HG03159 (cell line): ENCODE data around the gene STRADA.
A peak's percentile ranks its signal among the peaks of the same experiment; 100 is the strongest.

Experiments
- ATAC-seq: cut with Tn5 transposase; IDR thresholded peaks from one replicate; pipeline ENCODE4 v1.9.1; 2021; ENCODE audit warnings: mild to moderate bottlenecking, moderate library complexity; ENCODE audit not compliant: unreplicated experiment

The STRADA gene

GRCh38 chr17:63701868-63702720 is 39.5 kb downstream of the STRADA start:
- ATAC-seq, result no peak

DNA sequence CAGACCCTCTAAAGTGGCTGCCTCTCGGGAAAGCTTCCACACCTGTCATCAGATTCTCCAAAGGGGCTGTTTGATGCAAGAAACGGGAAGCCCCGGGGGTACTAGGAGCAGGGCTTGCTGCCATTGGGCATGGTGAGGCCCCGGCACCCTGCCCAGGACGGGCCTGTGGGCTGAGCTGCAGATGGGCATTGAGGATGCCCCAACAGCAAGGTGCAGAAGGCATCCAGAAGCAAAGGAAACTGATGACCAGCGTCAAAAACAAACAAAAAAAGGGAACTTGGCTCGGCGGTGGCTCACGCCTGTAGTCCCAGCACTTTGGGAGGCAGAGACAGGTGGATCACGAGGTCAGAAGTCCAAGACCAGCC is 40.2 kb downstream of the STRADA start:
- ATAC-seq, result no peak

GRCh38 chr17:63700528-63701455 is 40.8 kb downstream of the STRADA start:
- no peak for ATAC-seq

GRCh38 chr17:63699638-63700527 is 41.7 kb downstream of the STRADA start, which contains the start of gene LIMD2:
Gene LIMD2, minus strand, starts transcription at chr17:63700125. Its CDS starts 827 bp downstream, at chr17:63699298.
- peak; percentile 18 for ATAC-seq

GRCh38 chr17:63698886-63699637 is 42.5 kb downstream of the STRADA start:
- ATAC-seq, result peak; percentile 31

- ATAC-seq, result no peak
Measured at GRCh38 chr17:63698381-63698885, 43.2 kb downstream of the STRADA start.

DNA sequence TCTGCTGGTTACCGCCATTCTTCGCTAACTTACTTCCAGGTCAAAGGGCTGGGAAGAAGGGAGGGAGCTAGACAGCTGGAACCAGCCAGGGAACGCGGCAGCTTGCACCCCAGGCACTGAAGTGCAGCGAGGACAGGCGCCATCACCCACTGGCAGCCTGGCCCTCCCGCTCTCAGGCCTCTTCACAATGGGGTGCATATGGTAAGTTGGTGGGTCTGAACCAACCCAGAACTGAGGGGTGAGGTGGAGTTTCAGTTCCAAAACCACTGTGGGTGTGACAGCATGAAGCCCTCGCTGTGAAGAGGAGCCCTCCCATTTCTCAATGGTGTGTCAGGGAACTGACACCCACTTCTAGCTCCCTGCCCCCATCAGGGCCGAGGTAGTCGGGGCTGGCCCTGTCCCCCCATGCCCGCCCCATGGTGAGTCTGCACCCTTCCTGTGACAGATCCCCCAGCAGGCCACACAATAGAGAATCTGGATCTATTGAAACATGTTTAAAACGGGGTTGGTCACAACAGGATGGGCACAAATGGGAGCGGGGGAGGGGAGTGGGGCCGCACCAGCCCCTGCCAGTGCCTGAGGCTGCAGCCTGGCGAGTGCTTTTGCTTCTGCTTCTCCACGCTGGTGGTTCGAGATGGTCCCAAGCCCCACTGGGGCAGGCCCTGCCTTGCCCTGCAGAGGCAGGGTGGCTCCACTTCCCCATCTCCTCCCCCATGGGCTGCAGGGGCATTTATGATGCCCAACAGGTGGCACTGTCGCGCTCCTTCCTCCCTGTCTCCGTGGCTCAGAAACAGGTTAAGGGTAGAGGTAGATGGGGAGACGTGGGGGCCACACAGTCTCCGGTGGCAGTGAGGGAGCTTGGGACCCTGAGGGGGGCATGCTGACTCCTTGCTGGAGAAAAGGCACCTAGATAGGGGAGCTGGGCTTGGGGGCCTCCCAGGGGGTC is 44.0 kb downstream of the STRADA start:
- ATAC-seq, result no peak

DNA sequence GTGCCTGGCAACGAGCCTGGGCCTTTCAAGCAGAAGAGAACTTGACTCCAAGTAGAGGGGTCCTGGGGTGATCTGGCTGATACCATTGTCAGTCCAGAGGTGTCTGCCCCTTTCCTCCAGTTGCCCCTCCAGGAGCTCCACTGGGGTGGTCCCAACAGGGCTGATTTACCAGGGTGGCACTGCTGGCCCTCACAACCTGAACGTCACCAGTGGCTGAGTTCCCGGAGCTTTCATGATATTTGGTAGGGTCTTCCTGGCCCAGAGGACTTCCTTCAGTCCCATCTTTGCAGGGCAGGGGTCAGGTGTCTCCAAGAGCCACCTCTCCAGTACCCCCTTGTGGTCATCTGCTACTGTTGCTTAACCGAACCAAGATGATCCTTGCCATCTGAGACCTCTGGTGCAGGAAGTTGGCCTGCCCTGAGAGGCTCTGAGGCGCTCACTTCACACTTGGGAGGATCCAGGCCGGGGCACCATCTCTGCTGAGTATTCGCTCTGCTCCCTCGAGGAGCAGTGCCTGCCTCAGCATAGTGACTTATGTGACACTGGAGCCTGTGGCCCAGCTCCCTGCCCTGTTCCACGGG is 45.1 kb downstream of the STRADA start:
- ATAC-seq, result no peak

- no peak for ATAC-seq
Measured at GRCh38 chr17:63695889-63696288, 45.7 kb downstream of the STRADA start.

GRCh38 chr17:63694950-63695773 is 46.4 kb downstream of the STRADA start:
- no peak for ATAC-seq

DNA sequence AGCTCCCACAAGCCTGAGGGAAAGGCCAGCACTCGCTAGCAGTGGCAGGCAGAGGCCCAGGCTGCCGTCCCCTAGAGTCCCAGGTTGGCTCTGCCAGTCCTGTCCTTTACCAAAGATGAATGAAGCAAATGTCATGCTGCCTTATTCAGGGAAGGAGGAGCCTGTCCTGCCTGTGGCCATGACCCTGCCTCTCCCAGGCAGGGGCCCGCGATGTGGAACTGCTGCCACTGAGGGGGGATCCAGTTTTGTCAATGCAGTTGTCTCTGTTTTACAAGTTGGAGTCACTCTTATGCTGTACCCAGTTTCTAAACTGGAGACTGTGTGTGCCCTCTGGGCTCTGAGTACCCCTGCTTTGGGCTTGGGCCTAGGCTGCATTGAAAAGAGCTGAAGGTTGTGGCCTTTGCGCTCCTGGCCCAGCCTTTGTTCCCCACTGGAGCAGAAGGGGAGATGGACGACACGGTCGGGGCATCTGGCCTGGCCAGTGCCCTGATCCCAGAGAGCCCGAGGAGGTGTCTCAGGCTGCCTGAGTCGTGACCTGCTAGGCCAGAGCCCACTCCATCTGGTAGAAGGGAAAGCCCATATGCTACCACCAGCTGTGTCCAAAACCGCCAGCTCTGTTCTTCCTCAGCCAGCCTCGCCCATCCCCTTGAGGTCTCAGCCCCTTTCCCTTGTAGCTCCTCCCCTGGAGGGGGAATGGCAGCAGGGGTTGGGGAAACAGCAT is 47.2 kb downstream of the STRADA start:
- no peak for ATAC-seq

- no peak for ATAC-seq
Measured at GRCh38 chr17:63693411-63694113, 48.0 kb downstream of the STRADA start.

DNA sequence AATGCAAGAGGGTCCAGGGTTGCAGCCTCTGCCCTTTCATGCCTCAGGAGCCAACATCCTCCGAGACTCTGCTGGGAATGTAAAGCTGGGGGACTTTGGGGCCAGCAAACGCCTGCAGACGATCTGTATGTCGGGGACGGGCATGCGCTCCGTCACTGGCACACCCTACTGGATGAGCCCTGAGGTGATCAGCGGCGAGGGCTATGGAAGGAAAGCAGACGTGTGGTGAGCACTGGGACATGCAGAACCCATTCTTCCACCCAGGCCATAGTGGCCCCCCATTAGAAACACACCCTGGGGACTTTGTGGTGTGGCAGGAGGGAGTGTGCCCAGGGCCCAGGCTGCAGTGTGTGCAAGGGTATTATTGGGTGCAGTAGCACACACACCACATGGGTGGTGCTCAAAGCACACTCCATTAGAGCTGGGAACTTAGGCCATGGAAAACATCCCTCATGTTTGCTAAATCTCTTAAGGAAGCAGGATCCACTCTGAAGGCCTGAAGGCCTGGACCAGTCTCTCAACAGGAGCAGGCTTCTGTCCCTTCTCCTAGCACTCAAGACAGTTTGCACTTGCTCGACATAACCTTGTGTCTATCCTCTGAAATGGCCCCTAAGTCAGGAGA is 49.3 kb downstream of the STRADA start:
- ATAC-seq, result no peak

DNA sequence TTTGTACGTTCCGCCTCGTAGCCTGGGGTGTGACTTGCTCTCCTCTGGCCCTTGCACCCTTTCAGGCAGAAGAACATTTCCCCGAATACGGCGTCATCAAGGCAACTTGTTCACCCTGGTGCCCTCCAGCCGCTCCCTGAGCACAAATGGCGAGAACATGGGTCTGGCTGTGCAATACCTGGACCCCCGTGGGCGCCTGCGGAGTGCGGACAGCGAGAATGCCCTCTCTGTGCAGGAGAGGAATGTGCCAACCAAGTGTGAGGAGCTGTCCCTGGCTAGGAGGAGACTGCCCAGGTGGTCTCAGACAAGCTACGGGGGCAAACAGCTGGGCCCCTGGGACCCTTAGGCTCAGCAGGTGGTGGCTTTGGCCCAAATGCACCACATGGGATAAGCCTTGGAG is 52.1 kb downstream of the STRADA start:
- ATAC-seq, result no peak

DNA sequence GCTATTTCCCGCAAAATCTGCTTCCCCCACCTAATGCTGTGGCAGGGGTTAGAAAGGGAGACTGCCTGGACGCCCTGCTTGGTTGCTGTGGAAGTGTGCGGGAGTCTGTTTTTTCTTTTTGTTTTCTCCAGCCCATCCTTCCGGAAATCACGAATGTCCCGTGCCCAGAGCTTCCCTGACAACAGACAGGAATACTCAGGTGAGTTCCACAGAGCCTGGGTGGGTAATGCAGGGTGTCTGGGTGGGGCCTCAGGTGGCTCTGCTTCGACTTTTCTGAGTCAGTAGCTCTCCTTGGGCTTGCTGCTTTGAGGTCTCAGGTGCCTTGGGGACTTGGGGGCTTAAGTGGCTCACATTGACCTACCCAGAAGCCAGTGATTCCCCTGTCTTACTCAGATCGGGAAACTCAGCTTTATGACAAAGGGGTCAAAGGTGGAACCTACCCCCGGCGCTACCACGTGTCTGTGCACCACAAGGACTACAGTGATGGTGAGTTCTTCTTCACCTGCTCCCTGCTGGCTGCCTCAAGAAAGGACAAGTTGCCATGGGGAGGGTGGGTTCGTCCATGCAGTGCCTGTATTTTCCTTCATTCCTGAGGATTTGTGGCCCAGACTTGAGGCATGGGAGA is 53.1 kb downstream of the STRADA start:
- no peak for ATAC-seq
